ENCODE results near the gene THADA. TPM values are rescaled to one million over a fixed set of nuclear protein-coding genes. Genes with fewer than 3 reads are reported as not detected.
A peak's percentile ranks its signal among the peaks of the same experiment; 100 is the strongest.

THADA gene
- total RNA-seq, 2 donors from 2014 or later, result 41.1 to 54.3 TPM

DNA sequence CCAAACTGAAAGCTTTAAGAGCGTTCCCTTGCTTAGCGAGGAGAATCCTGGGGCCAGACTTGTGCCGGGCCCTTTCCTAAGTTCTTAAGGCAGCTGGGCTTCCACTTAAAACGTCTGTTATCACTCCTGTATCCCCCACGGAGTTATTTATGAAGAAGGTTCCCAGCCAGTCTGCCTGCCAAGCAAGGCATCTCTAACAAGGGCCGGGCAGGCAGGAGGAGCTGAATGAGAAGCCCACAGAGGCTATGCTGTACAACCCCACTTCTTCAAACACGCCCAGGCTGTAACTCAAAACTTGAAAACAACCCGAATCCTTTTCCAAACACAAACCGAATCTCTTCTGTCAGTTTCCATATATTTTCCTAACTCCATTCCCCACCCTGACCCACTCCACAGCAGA lies 330.4 kb downstream of the THADA start:
- intact Hi-C loops (cut with DNase I), result no loop called here
- DNase-seq (ENCODE audit: low spot score), result no peak

DNA sequence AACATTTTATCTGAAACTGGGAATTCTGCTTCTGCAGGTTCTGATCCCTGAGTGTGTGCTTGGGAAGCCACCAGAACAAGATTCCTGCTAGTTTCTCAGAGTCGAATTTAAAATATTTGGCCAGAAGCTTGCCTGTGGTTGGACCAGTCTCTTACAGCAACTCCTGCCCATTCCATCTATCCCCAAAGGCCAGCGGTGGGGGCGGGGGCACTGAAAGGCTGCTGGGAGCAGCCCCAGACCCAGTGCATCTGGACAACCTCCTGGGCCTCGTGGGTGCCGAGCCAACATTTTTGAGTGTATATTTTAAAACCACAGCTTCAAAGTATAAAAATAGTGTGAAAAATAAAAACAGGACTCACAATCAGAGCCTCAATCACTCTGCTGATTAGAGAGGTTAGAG lies 330.8 kb downstream of the THADA start:
- Histone ChIP-seq H3K27ac (peak overlapping the region; percentile 9 to 59), H3K9me3 (no peaks in the 10 kb centered on the region), H3K36me3 (no peaks in the 10 kb centered on the region), H3K4me3 (no peak overlapping the region), H3K27me3 (replicated peaks; ENCODE audit: insufficient read depth) (no peaks in the 10 kb centered on the region), H3K4me1 (replicated peaks) (peaks cover 10% of the 10 kb centered on the region)
- no peak for DNase-seq (ENCODE audit: low spot score)
- TF ChIP-seq POLR2AphosphoS5 (IDR thresholded peaks at IDR 0.05) (no peak), POLR2A (IDR thresholded peaks at IDR 0.05) (no peak)
- TF ChIP-seq, protein P1, sequence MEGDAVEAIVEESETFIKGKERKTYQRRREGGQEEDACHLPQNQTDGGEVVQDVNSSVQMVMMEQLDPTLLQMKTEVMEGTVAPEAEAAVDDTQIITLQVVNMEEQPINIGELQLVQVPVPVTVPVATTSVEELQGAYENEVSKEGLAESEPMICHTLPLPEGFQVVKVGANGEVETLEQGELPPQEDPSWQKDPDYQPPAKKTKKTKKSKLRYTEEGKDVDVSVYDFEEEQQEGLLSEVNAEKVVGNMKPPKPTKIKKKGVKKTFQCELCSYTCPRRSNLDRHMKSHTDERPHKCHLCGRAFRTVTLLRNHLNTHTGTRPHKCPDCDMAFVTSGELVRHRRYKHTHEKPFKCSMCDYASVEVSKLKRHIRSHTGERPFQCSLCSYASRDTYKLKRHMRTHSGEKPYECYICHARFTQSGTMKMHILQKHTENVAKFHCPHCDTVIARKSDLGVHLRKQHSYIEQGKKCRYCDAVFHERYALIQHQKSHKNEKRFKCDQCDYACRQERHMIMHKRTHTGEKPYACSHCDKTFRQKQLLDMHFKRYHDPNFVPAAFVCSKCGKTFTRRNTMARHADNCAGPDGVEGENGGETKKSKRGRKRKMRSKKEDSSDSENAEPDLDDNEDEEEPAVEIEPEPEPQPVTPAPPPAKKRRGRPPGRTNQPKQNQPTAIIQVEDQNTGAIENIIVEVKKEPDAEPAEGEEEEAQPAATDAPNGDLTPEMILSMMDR (IDR thresholded peaks at IDR 0.05), result no peak
- 34% methylated on average over 5 of the region's 5 CpGs for WGBS
- intact Hi-C loops (cut with DNase I), result no loop called here

More for the DNA sequence above, 330.4 kb downstream of the THADA start:
- peak overlapping the region; percentile 9 to 59 for H3K27ac ChIP-seq
- peaks cover 10% of the 10 kb centered on the region for H3K4me1 ChIP-seq (replicated peaks)
- TF ChIP-seq, protein P1 (IDR thresholded peaks at IDR 0.05), result no peak
- TF ChIP-seq POLR2AphosphoS5 (IDR thresholded peaks at IDR 0.05), result peak; percentile 5
- WGBS, result 42% methylated on average over 9 of the region's 9 CpGs
- H3K27me3 ChIP-seq (replicated peaks; ENCODE audit: insufficient read depth), result no peaks in the 10 kb centered on the region
- no peak overlapping the region for H3K4me3 ChIP-seq
- H3K9me3 ChIP-seq, result no peaks in the 10 kb centered on the region
- H3K36me3 ChIP-seq, result no peaks in the 10 kb centered on the region

DNA sequence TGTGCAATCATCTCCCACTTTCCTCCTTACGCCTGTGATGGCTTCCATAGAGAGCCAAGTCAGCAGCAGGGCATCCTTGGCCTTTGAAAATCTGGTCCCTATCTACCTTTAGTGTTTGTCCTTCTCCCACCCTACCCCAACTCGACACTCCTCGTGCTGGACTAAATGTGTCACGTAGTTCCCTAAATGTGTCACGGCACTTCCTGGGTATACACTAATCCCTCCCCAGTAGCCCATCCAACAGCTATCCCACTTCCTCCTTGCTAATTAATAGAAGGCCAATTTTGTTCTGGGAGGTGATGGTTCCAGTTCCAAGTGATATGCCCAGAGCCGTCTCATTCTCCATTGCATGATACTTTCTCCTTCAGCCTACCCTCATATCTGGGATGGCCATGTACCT lies 332.9 kb downstream of the THADA start:
- TF ChIP-seq POLR2A (IDR thresholded peaks at IDR 0.05) (no peak), POLR2AphosphoS5 (IDR thresholded peaks at IDR 0.05) (no peak)
- TF ChIP-seq, protein P1 (IDR thresholded peaks at IDR 0.05), result no peak

DNA sequence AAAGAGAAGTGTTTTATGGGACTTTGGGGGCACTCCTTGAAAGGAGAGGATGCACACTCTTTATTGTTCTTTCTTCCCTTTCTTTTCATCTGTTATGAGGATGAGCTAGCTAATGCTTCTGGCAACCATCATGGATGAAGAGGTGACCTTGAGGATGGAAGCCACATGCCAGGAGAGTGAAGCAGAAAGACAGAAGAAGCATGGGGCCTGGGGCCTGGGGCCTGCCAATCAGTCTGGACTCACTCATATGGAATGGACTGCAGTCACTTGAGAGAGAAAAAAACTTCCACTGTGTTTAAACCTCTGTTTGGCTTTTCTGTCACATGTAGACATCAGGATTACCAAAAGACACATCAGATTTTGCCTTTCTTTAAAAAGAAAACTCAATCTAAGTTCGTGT lies 333.6 kb downstream of the THADA start:
- Histone ChIP-seq H3K9me3 (no peaks in the 10 kb centered on the region), H3K27ac (no peak overlapping the region), H3K4me3 (no peak overlapping the region), H3K4me1 (replicated peaks) (no peaks in the 10 kb centered on the region), H3K36me3 (no peaks in the 10 kb centered on the region), H3K27me3 (replicated peaks; ENCODE audit: insufficient read depth) (no peaks in the 10 kb centered on the region)
- WGBS, result 95% methylated on average over 1 of the region's 1 CpG
- TF ChIP-seq POLR2A (IDR thresholded peaks at IDR 0.05), result no peak
- TF ChIP-seq POLR2AphosphoS5 (IDR thresholded peaks at IDR 0.05), result no peak
- TF ChIP-seq, protein P1 (IDR thresholded peaks at IDR 0.05), result no peak
- no peak for DNase-seq (ENCODE audit: low spot score)
- intact Hi-C loops (cut with DNase I), result no loop called here

More for the DNA sequence above, 332.9 kb downstream of the THADA start:
- intact Hi-C loops (cut with DNase I), result no loop called here
- Histone ChIP-seq H3K9me3 (no peaks in the 10 kb centered on the region), H3K4me1 (replicated peaks) (no peaks in the 10 kb centered on the region), H3K27me3 (replicated peaks; ENCODE audit: insufficient read depth) (no peaks in the 10 kb centered on the region), H3K27ac (no peak overlapping the region), H3K36me3 (no peaks in the 10 kb centered on the region), H3K4me3 (no peak overlapping the region)
- 96% methylated on average over 6 of the region's 6 CpGs for WGBS
- no peak for DNase-seq (ENCODE audit: low spot score)

DNA sequence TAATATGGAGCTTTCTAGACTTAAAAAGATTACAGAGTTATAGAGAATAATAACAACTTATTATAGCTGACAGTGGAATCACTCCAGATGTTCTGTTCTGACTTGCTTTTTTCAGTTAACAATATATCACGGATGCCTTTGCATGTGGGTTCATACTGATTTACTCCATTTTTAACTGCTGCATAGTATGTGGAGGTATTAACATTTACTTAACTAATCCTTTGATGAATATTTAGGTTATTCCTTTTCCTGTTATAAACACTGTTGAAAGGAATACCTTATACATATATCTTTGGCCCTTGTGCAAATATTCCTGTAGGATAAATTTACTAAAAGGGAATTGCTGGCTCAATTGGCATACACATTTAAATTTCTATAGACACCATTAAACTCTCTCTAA lies 336.3 kb downstream of the THADA start:
- H3K36me3 ChIP-seq, result no peaks in the 10 kb centered on the region
- no peak overlapping the region for H3K27ac ChIP-seq
- intact Hi-C loops (cut with DNase I), result no loop called here
- H3K27me3 ChIP-seq (replicated peaks; ENCODE audit: insufficient read depth), result no peaks in the 10 kb centered on the region
- WGBS, result 72% methylated on average over 1 of the region's 1 CpG
- no peak for TF ChIP-seq POLR2A (IDR thresholded peaks at IDR 0.05)
- TF ChIP-seq POLR2AphosphoS5 (IDR thresholded peaks at IDR 0.05), result no peak
- TF ChIP-seq, protein P1 (IDR thresholded peaks at IDR 0.05), result no peak
- no peaks in the 10 kb centered on the region for H3K9me3 ChIP-seq
- no peaks in the 10 kb centered on the region for H3K4me1 ChIP-seq (replicated peaks)
- no peak for DNase-seq (ENCODE audit: low spot score)
- no peak overlapping the region for H3K4me3 ChIP-seq
